Left kidney (tissue), 2 donors: ENCODE data around the gene UBASH3B. TPM values are rescaled to one million over a fixed set of nuclear protein-coding genes. Genes with fewer than 3 reads are reported as not detected.

ENCODE experiments used
- DNase-seq: peaks from one replicate; pipeline ENCODE4 v3.0.0-alpha.2; 2013
- polyA plus RNA-seq: library from polyadenylated mRNA; unstranded; fragments of 120-200 nt; gene quantifications from one replicate; pipeline ENCODE4 v1.2.1, GENCODE V29; 2013; ENCODE audit not compliant: insufficient read length

The UBASH3B gene
- polyA plus RNA-seq, 1 donor, result 8.5 TPM

DNA sequence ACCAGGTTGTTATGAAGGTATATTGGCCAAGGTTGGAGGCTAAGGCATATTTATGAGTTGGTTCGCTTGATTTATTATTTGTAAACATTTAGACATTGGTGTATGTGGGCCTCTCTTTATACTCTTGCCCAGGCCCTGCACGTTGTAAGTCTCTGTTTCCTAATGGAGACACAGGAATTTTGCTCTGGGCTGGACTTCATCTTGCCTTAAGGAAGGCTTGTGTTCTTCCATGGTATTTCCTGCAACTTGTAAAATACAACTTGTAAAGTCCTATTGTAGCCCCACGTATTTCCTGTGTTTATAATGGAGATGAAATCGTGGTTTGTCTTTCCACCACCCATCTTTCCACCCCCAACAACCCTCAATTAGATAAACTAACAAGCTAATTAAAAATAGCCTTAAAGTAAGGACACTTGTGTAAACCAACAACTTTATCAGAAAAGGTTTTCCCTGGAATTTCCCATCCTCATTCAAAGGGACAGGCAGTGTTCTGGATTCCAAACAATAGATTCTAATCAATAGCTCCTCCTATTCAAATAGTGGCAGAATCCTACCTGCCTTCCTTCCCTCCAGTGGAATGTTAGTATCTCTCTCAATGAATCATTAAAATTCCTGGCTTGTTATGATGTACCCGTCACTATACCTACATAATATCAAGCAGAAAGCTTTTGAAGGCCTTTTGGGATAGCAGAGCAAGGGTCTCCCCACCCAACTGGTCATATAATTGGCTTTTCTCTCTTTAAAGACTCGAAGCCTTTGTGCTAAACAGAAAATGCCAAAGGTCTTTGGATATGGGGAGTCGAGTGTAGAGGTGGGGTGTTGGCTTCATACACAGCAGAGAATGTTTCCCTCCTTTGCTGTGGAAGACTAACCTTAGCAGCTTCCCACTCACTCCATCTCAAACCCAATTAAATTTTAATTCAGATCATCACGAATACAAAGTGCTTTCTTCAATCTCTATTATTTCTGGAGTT lies 77.1 kb downstream of the UBASH3B start:
- no peak for DNase-seq

- DNase-seq, result no peak
These were observed 77.8 kb downstream of the UBASH3B start for GRCh38 chr11:122733318-122733717.

DNA sequence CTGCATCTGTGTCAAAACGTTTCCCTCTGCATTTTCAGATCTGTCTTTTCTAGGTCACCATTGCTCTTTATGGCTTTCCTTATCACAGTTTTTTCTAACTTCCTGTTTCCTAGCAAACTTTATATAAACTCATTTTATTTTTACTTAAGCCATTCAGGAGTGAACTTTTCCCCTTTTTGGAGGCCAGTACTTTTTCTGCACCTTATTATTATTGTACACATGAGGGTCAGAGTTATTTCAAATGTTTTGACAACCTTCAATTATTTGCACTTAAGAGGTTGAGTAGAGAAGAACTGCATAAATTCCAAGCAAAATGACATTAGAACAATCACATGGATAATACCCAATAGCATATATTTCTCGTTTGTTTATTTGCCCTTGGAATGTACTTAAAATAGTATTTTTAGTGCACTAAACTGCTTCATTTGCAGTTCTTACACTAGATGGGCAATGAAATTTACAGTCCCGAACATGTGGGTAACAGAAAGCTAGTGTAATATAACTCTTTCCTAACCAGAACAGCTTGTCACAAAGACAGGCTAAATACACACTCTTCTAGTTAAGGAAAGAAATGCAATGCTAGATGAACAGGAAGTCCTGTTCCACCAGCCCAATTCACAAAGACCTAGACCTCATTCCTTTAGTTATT lies 79.5 kb downstream of the UBASH3B start:
- no peak for DNase-seq

- no peak for DNase-seq
These were observed 82.6 kb downstream of the UBASH3B start for GRCh38 chr11:122737951-122738693.

GRCh38 chr11:122741613-122742300 lies 86.2 kb downstream of the UBASH3B start:
- no peak for DNase-seq

DNA sequence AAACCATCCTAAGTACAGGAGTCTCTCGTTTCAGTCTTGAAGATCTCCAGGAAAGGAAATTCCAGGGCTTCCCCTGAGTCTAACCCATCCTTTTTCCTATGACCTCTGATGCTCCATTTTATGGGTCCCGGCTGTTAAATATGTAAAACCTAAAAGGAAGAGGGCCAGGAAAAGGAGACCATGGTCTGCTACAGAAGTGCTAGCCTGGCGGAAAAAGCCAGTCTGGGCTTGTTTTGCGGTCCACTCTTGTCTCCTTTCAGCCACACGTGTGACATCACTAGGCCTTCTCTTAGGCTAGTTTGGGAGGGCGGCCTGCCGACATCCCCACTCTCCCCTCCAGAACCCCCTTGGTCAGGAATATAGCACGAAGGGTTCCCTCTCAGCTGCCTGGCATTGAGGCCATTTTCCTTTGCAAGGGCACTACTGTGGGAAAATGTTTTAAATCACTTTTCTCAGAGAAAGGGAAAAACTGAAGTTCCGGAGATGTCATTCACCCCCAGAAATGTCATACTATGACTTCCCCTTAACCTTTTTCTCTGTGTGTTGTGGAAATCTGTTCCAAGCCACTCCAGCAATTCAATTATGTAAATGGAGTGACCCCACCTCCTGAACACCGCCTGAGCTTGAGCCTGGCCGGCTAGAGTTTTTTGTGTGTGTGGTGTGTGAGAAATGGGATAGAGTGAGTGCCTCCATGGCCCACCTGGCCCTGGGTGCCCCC lies 86.9 kb downstream of the UBASH3B start:
- no peak for DNase-seq

DNA sequence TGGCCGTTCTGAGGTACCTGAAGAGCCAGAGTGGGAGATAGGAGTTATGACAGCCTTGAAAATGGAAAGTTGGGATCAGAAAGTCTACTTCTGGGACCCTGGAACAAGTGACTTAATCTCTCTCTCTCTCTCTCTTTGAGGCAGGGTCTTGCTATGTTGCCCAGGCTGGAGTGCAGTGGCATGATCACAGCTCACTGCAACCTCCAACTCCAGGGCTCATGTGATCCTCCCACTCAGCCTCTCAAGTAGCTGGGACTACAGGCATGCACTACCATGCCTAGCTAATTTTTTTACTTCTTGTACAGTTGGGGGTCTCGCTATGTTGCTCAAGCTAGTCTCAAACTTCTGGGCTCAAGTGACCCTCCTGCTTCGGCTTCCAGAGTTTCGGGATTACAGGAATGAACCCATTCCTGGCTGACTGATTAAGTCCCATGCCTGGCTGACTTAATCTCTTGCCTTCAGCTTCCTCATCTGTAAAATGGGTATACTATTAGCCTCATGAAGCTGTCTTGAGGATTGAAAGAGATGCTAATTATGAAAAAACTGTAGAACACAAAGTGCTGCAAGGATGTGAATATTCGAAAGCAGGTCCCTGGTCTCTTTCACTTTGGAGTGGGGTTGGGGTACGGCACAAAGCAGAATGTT lies 87.7 kb downstream of the UBASH3B start:
- no peak for DNase-seq

- no peak for DNase-seq
These were observed 88.4 kb downstream of the UBASH3B start for GRCh38 chr11:122743949-122744348.

DNA sequence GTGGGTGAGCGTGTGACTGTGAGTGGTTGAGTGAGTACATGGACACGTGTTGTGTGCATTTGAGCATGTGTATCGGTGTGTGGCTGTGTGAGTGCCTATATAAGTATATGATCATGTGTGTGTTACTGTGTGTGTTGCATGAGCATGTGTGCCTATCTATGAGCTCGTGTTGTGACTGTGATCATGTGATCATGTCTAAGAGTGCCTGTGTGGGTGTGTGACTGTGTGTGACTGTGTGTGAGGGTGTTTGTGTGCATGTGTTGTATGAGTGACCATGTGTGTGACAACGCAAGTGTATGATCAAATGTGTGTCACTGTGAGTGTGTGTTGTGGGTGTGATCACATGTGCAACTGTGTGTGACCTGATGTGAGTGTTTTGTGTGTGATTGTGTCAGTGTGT lies 88.8 kb downstream of the UBASH3B start:
- DNase-seq, result no peak

- DNase-seq, result no peak
These were observed 89.6 kb downstream of the UBASH3B start for GRCh38 chr11:122745111-122745510.

- no peak for DNase-seq
These were observed 90.5 kb downstream of the UBASH3B start for GRCh38 chr11:122746050-122746478.

DNA sequence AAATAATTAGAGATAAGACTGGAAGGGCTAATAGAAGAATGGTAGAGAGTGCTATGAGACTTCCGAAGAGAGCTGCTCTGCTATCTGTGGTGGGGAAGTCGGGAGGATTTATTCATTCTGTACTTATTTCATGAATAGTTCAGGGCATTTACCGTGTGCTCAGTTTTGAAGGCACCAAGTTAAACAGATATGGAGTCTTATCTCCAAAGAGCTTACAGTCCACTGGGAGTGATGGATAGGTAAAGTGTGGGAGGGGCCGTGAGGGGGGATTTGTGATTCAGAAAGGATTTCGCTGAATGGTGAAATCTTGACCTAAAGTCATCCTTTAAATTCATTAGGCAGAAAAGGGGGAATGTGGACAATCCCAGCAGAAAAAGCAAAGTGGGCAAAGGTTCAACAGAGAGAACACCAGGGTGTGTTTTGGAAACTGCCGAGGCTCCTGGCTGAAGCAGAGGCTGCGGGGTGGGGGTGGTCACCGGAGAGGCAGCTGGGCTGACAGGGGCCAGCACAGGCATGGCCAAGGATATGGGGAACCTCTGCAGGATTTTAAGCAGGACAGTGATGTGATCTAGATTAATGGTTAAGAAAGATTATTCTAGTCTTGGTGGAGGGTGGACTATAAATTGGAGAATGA lies 91.2 kb downstream of the UBASH3B start:
- no peak for DNase-seq

DNA sequence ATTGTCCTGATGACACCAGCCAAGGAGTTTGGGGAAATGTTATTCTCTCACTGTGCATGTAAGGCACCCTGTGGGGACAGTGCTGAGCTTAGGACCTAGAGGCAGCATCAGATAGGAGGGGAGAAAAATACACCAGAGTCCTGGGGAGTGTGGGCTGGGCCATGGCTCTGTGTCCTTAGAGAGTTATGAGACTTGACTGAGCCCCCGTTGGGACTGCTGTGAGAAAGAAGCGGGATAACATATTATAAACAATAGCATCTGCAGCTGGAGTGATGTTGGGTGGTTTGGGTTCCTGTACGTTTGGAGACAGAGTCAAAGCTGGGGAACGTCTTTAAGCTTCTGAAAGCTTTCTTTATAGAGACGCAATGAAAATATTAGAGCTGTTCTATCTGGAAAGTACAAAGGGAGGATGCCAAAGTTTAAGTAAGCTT lies 91.8 kb downstream of the UBASH3B start:
- no peak for DNase-seq

DNA sequence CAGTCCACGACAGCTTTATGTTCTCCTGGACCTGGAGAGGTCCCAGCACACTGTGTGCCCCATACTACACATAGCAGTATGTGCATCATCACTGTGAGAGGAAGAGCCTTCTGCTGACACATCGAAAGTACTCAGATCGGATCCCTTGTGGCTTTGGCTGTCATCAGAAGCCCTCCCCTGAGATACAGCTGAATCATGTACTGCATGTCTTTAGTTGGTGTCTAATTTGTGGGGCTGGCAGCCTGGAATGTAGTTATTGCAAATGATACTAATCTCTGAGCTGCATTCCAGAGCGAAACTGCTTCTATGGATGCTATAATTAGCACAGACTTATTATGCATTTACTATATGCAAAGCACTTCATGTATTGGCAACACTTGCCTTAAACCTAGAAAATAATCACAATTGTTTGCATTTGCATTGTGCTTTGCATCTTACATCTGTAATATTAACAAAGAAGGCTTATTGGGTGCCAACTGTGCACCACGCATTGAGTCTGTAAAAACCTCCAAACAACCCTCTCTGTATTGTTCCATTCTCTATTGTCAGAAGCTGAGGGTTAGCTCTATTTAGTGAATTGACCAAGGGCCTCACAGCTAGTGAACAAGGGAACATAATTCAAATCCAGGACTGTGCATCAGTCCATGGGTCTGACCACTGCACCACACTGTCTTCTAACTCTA lies 93.6 kb downstream of the UBASH3B start:
- no peak for DNase-seq

DNA sequence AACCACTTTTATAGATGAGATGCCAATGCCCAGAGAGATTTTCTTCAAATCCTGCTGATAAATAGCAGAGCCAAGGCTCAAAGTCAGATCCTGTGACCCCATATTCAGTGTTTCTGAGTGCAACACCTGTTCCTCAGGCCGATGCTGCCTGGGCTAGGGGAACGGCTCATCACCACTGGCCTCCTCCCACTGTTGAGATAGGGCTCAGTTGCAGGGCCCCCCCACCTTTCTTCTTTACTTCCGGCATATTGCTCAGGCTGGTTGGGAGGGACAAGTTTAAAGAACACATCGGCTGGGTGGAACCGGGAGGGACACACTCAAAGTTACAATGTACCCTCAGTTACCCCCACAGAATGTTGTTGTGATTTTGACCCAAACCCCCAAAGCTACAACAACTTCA lies 94.5 kb downstream of the UBASH3B start:
- DNase-seq, result no peak

DNA sequence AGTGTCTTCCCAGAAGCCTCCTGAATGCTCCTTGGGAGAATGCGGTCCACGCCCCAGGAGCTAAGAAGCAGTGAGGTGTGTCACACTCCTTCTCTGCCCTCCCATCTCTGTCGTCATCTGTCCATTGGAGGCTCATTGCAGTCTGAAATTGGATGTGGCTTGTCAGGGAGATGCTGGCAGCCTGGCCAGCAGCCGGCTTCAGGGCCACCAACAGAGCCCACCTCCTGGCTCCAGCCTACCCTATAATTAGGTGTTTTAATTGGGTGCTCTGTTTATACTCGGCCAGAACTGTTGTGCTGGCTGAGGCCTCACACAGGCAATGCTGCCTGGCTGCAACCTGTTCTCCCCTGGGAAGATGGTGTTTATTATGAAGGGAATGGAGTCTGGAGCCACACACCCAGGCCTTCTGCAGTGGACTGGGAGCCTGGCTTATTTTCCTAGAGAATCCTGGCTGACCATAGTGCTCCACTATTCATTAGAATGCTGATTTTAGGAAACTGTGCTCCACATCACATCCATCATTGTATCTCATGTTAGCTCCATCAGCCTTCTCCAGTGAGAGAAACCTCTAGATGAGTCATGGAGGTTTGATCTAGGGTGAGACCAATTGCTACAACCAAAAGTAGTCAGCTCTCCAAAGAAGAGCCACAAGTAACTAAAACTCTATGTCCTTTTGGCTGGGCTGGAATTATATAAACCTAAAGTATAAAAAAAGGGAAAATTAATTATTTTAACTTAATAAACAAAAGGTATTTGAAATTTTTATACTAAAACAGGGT lies 96.0 kb downstream of the UBASH3B start:
- DNase-seq, result no peak

DNA sequence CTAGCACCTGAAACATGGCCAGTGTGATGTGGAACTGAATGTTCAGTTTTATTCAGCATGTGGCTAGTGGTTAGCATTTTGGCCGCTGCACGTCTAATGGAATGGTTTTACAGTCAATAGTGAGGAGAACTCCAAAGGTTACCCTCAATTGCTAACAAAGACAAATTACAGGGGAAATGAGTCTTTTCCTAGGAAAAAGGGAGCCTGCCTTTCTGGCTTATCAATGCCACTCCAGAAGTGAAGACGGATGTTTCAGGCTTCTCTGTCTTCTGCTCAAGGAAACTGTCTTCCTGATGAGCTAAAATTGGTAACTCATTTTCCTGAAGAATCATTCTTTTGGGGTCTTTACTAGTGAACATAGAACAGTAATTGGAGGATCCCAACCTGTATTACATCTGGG lies 98.5 kb downstream of the UBASH3B start:
- no peak for DNase-seq

DNA sequence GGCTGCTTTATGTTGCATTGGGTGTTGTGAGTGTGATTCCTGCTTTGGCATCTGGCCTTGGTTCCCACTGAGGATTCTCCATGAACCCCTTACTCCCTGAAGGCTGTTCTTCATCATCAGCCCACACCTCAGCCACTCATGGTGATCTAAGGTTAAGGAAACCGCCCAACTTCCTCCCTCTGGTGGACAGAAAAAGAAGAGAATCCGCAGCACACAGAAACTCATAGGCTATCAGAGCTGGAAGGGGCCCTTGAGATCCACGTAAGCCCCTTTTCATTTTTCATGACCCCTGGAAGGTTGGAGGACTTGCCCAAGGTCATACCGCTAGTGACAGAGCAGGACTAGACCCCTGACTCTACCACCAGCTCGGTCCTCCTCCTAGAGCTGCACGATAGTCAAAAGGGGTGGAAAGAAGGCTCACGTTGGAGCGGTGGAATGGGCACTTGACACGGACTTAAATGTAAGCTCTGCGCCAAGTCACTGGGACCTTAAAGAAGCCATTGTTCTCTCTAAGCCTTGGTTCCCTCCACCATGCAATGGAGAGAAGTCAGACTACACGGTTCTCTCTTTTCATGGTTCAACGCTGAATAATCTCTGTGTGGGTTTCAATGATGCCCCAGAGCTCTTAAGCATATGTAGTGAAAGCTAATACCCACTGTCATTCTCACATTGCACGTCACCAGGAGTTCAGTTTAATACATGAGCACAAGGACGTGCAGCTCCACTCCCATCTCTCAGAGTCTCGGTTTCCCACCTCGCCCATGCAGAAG lies 99.2 kb downstream of the UBASH3B start:
- no peak for DNase-seq
